HG03469 (cell line): ENCODE data around the gene PXYLP1.
"Not testable (repeated sequence)": the region's sequence is repeated elsewhere in the genome, so short reads cannot be mapped to it uniquely, and the experiment has no call there.

Experiments used
- ATAC-seq: cut with Tn5 transposase; IDR thresholded peaks from one replicate; pipeline ENCODE4 v1.9.1; 2021; ENCODE audit warnings: mild to moderate bottlenecking, moderate library complexity, moderate number of reproducible peaks; ENCODE audit not compliant: unreplicated experiment

The PXYLP1 gene

DNA sequence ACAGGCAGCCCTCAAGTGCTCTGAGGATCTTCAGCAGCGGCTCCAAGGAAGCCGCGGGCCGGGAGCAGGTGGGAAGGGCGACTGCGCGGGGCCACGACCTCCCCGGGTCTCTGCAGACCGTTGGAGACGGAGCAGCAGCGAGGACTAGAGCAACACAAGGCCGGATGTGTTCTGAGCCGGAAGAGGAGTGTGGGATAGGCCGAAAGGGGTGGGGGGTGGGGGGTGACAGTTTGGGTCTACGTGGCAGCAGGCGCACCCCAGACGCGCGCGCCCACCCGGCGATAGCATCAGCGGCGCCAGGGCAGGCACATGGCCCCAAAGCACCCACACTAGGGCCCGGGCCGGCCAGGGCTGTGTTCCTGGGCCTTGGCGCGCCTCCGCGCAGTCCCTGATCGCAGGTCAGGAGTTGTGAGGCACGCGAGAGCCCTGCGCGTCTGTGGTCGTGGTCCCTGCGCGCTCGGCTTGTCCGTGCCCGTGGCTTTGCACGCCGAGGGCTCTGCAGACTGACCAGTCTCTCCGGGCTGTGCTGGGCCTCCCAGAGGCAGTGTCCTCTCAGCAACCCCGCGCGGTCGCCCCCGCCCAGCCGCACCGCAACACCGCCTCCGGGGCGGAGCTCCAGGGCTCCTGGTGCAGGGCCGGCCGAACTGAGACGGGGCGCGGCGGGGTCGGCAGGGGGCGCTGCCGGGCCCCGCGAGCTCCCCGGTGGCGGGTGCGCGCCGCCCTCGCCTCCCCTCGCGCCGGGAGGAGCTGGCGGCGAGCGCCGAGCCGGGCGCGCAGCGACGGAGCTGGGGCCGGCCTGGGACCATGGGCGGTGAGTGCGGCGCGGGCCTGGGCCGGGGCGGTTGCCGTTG lies at the start of gene PXYLP1:
TSS of gene PXYLP1 (plus strand) at position 725 of the 851 bp plus-strand sequence. CDS start 28,351 bp downstream, outside the sequence.
- ATAC-seq = peak; percentile 95

DNA sequence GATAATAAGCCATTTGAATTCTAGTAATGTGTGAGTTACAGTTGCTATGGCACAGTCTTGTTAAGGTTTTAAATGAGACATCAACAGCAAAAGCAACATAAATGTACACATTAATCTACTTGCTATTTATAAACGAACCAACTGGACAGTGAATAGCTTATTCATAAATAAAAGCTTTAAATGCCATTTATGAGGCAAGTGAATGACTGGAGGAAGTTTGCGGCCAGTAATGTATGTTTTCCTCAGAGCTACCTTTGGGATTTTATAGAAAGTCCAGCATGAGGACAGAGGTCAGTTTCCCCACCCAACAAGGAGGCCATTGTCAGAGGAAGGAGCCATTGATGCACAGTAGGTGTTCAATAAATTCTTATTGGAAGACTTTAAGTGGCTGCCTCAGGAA lies 48.0 kb upstream of the PXYLP1 start:
- ATAC-seq = no peak

GRCh38 chr3:141184430-141184829 lies 47.2 kb upstream of the PXYLP1 start:
- no peak for ATAC-seq

- ATAC-seq = no peak
Observed at GRCh38 chr3:141191097-141191749, 40.4 kb upstream of the PXYLP1 start.

- peak; percentile 97 for ATAC-seq
Observed at GRCh38 chr3:141192345-141192744, 39.3 kb upstream of the PXYLP1 start.

- ATAC-seq = no peak
Observed at GRCh38 chr3:141193066-141193830, 38.4 kb upstream of the PXYLP1 start.

- ATAC-seq = no peak
Observed at GRCh38 chr3:141201122-141201521, 30.5 kb upstream of the PXYLP1 start.

DNA sequence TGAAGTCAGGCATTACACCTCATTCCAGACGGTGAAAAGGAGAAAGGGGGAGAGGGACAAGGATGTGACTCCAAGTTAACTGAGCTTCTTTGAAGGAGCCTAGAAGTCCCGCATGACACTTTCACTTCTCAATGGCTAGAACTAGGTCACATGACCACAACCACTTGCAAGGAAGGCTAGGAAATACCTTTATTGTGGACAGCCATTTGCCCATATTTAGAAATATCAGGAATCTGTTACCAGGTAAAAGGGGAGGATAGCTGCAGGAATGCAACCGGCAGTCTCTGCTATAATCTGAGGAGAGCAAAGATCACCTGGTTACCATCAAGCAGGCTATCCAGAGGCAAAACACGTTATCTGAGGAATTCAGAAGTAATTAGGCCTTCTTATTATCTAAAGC lies 28.9 kb upstream of the PXYLP1 start:
- ATAC-seq = no peak

- ATAC-seq = no peak
Observed at GRCh38 chr3:141203866-141204265, 27.8 kb upstream of the PXYLP1 start.

DNA sequence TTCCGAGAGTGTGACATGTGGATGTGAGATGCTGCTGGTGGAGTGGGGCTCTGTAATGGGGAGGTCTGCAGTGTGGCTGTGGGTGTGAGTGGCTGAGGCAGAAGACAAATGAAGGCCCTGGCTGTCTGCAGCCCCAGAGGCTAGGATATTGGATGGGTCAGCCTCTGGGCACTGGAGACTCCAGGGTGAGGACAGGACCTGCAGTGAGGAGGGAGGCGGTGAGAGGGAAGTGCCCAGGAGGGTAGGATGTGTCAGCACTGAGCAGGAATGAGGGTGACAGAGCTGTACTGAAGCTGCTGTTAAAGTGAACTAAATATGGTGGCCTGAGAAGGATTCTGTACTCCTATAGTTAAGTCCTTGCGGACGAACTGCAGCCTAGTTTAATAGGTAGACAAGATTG lies 27.3 kb upstream of the PXYLP1 start:
- ATAC-seq = no peak

GRCh38 chr3:141211306-141211705 lies 20.3 kb upstream of the PXYLP1 start:
- not testable (repeated sequence) for ATAC-seq

DNA sequence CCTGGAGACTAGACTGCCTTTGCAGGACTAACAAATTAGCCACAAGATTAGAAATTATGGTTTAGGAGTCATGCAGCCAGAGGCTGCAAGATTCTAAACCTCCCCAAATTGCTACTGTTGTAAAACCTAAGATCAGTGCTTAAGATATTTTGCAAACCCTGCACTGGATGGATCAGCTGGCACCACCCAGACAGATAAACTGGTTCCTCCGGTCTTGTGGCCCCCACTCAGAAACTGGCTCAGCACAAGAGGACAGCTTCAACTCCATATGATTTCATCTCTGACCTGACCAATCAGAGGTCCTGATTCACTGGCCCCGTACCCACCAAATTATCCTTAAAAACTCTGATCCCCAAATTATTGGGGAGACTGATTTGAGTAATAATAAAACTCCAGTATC lies 19.5 kb upstream of the PXYLP1 start:
- no peak for ATAC-seq

GRCh38 chr3:141212555-141212954 lies 19.1 kb upstream of the PXYLP1 start:
- ATAC-seq = no peak

GRCh38 chr3:141216975-141217374 lies 14.7 kb upstream of the PXYLP1 start:
- ATAC-seq = no peak

GRCh38 chr3:141217389-141217788 lies 14.2 kb upstream of the PXYLP1 start:
- no peak for ATAC-seq

DNA sequence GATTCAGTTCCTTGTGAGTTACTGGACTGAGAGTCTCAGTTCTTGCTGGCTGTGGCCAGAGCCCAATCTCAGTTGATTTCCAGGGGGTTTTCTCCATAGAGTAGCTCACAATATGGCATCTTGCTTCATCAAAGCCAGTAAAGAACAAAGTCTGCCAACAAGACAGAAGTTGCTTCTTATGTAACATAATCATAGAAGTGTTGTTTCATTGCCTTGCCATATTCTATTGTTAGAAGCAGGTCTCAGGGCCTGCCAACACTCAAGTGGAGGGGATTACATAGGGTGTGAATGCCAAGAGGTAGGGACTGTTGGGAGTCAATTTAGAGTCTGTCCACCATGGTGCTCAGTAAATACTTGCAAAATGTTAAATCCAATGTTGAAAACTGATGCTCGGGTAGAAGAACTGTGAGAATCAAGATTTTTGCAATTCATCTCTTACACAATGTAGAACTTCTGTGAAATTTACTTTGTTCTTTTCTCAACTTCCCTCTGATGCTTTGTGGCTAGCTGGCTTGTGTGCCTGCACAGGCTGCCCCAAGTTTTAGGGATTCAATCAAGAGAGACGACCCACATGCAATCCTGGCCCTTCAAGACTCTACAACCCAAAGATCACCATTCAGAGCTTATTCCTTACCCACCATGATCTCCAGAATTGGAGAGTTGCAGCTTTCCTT lies 13.3 kb upstream of the PXYLP1 start:
- ATAC-seq = no peak

GRCh38 chr3:141218926-141219325 lies 12.7 kb upstream of the PXYLP1 start:
- ATAC-seq = no peak

DNA sequence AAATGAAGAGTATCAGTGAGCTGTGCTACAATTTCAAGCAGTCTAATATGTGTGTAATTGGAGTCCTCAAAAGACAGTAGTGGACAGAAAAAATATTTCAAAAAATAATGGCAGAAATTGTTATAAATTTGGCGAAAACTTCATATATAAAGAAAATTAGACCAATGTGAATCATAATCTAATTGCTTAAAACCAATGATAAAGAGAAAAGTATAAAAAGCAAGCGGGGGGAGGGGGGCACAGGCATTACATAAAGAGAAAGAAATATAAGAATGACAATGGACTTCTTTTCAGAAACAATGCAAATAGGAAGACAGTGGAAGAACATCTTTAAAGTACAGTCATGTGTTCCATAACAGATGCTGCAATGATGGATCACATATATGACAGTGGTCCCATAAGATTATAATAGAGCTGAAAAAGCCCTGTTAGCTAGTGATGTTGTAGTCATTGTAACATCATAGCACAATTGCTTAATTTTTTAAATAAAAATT lies 7.9 kb upstream of the PXYLP1 start:
- ATAC-seq = no peak

DNA sequence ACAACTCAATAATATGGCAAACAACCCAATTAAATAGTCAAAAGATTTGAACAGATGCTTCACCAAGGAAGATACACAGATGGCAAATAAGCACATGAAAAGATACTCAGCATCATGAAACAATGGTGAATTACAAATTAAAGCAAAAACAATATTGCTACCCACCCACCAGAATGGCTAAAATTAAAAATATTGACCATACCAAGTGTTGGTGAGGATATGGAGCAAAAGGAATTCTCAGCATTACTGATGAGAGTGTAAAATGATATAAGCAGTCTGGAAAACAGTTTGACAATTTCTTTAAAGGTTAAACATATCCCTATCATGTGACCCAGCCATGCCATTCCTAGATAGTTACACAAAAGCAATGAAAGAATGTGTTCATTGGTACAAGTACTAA lies 5.7 kb upstream of the PXYLP1 start:
- no peak for ATAC-seq

- no peak for ATAC-seq
Observed at GRCh38 chr3:141227216-141227615, 4.4 kb upstream of the PXYLP1 start.

DNA sequence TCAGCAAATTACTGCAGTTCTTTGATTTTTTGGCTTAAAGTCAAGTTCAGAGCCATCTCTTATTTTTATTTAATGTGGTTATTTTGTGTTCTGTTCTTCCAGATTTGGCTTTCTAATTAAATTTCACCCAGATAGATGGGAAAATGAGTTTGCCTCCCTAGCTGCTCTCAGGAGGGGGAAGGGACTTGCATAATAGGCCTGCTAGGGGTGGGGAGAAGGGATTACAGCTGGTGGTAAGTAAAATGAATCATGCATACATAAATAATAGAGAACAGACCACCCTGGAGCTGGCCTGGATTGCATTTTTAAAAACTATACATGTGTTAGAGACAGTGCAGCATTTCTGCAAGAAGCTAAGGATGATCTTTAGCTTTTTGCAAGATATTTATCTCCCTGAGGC lies 3.9 kb upstream of the PXYLP1 start:
- no peak for ATAC-seq
